ENCODE results near the gene OPCML. TPM values are rescaled to one million over a fixed set of nuclear protein-coding genes. Genes with fewer than 3 reads are reported as not detected.

Gene OPCML
- total RNA-seq, 1 experiment from 2014 or later: 0.94 TPM

- Histone ChIP-seq H3K23ac (ENCODE audit: insufficient read length, low read depth, low read length) (no peak overlapping the region), H3K79me2 (ENCODE audit: insufficient read depth, low read length) (no peaks in the 10 kb centered on the region), H3K9me3 (ENCODE audit: control insufficient read depth, low read depth, low read length) (no peaks in the 10 kb centered on the region), H3K4ac (ENCODE audit: low read depth, low read length) (no peak overlapping the region), H3K9ac (ENCODE audit: extremely low read depth, insufficient read length, low read length) (no peak overlapping the region), H3K14ac (ENCODE audit: insufficient read depth, low read length) (no peak overlapping the region), H4K5ac (ENCODE audit: insufficient read length, low read depth, low read length) (no peak overlapping the region), H3K27me3 (ENCODE audit: insufficient read depth, low read length) (no peaks in the 10 kb centered on the region), H2BK12ac (ENCODE audit: insufficient read length, low read depth, low read length) (no peak overlapping the region), H3K56ac (ENCODE audit: insufficient read length, low read depth, low read length) (no peak overlapping the region), H3K4me1 (ENCODE audit: insufficient read depth, low read length) (no peaks in the 10 kb centered on the region; the same call in 1 of the 2 replicates), H2BK20ac (ENCODE audit: low read depth, low read length, poor library complexity, severe bottlenecking) (no peak overlapping the region), H3K27ac (ENCODE audit: insufficient read length, low read depth, low read length) (no peak overlapping the region), H2AFZ (ENCODE audit: low read length) (no peak overlapping the region), H3K23me2 (ENCODE audit: insufficient read length, low read depth, low read length, poor library complexity, severe bottlenecking) (no peaks in the 10 kb centered on the region), H4K20me1 (ENCODE audit: control insufficient read depth, insufficient read depth, insufficient read length) (no peaks in the 10 kb centered on the region), H3K4me2 (ENCODE audit: insufficient read depth, insufficient read length, low read length) (no peak overlapping the region), H4K8ac (replicated peaks; ENCODE audit: insufficient read length, low read depth, low read length) (no peak overlapping the region), H2BK5ac (ENCODE audit: insufficient read length, low read length) (no peak overlapping the region), H4K91ac (ENCODE audit: insufficient read length, low read depth, low read length) (no peak overlapping the region), H3K79me1 (ENCODE audit: insufficient read depth, low read depth, low read length, poor library complexity, severe bottlenecking) (no peaks in the 10 kb centered on the region), H2BK15ac (ENCODE audit: low read depth, low read length) (no peak overlapping the region), H2AK5ac (ENCODE audit: insufficient read length, low read length) (no peak overlapping the region), H3T11ph (ENCODE audit: low read length) (no peak overlapping the region), H3K18ac (ENCODE audit: insufficient read length, low read depth, low read length) (no peak overlapping the region), H2BK120ac (ENCODE audit: low read depth, low read length, poor library complexity, severe bottlenecking) (no peak overlapping the region)
- no peak for DNase-seq
- peaks cover 10 to 11% of the 10 kb centered on the region in 2 experiments; a peak in 4 of 5 replicates for H3K9me3 Mint-ChIP-seq
- H3K4me1 Mint-ChIP-seq: peaks cover 10 to 17% of the 10 kb centered on the region in 2 experiments
- H3K4me3 Mint-ChIP-seq: no peak overlapping the region
- H3K27me3 Mint-ChIP-seq (ENCODE audit: low read depth): no peaks in the 10 kb centered on the region; the same call in 1 of the 2 replicates
- TF ChIP-seq CTCF (conservative IDR thresholded peaks at IDR 0.05): no peak
- H3K36me3 Mint-ChIP-seq (ENCODE audit: insufficient read depth in 1 of 3, low read depth in 3 of 3): peaks cover 5 to 14% (median 9%) of the 10 kb centered on the region in 3 experiments
- WGBS (ENCODE audit: extremely low coverage, insufficient read length, low lambda C conversion rate): no CpG with 5 or more reads among the region's 2 CpGs
- H3K27ac Mint-ChIP-seq: no peak overlapping the region
These were observed 681.1 kb downstream of the OPCML start for GRCh38 chr11:132851247-132851646.

Data from H9 (cell line).